Measurements from ENCODE around the gene SLC46A1. TPM values are rescaled to one million over a fixed set of nuclear protein-coding genes. Genes with fewer than 3 reads are reported as not detected.

SLC46A1 gene
- total and polyA plus RNA-seq, 2 experiments from 2014 or later = 3.3 to 12.5 TPM

- H3K4me1 Mint-ChIP-seq = peaks cover 21% of the 10 kb centered on the region
- H3K27ac Mint-ChIP-seq = no peak overlapping the region
- no peak overlapping the region for H3K4me3 Mint-ChIP-seq
- DNase-seq (ENCODE audit: low spot score) (no peak), ATAC-seq (no peak)
- H3K4me1 ChIP-seq (ENCODE audit: insufficient read depth) = peaks cover 9% of the 10 kb centered on the region; the same call in 1 of the 2 replicates
- H3K27ac ChIP-seq (ENCODE audit: low read depth) = no peak overlapping the region
- no peaks in the 10 kb centered on the region for H3K79me2 ChIP-seq (replicated peaks; ENCODE audit: insufficient read depth)
- no peak overlapping the region for H3K4me3 ChIP-seq
- H3K9me3 Mint-ChIP-seq = no peaks in the 10 kb centered on the region
- peaks cover 35% of the 10 kb centered on the region for H3K27me3 Mint-ChIP-seq (ENCODE audit: insufficient read depth, low read depth, poor library complexity)
- H4K20me1 ChIP-seq (replicated peaks; ENCODE audit: insufficient read depth) = peaks cover 10% of the 10 kb centered on the region; the same call in 1 of the 2 replicates
- H3K4me2 ChIP-seq = no peak overlapping the region
- H2AFZ ChIP-seq = no peak overlapping the region
- H3K36me3 ChIP-seq (ENCODE audit: insufficient read depth) = no peaks in the 10 kb centered on the region
- H3K9me2 ChIP-seq (ENCODE audit: insufficient read depth) = no peaks in the 10 kb centered on the region
- H3K27me3 ChIP-seq (ENCODE audit: insufficient read depth) = peaks cover 22% of the 10 kb centered on the region
- H3F3A ChIP-seq (replicated peaks; ENCODE audit: low read depth) = no peaks in the 10 kb centered on the region; the same call in 1 of the 2 replicates
- peak in 1 of 2 experiments; percentile 39; a peak in 2 of 4 replicates for TF ChIP-seq CTCF (conservative IDR thresholded peaks at IDR 0.05; ENCODE audit: low read depth in 2 of 2)
- no peak for TF ChIP-seq STAT1 (IDR thresholded peaks at IDR 0.05; ENCODE audit: unreplicated experiment)
- H3K36me3 Mint-ChIP-seq (ENCODE audit: low read depth) = no peaks in the 10 kb centered on the region
Measured at GRCh38 chr17:28369684-28370034, 36.4 kb downstream of the SLC46A1 start.

GRCh38 chr17:28368915-28369683, 36.9 kb downstream of the SLC46A1 start:
- H3K27ac Mint-ChIP-seq = no peak overlapping the region
- H3K4me1 Mint-ChIP-seq = peaks cover 21% of the 10 kb centered on the region

More at GRCh38 chr17:28368915-28369683, 36.9 kb downstream of the SLC46A1 start:
- Histone ChIP-seq H3K36me3 (ENCODE audit: insufficient read depth) (no peaks in the 10 kb centered on the region), H4K20me1 (replicated peaks; ENCODE audit: insufficient read depth) (peaks cover 10% of the 10 kb centered on the region; the same call in 1 of the 2 replicates), H3K79me2 (replicated peaks; ENCODE audit: insufficient read depth) (no peaks in the 10 kb centered on the region), H3K4me2 (no peak overlapping the region), H3K9me2 (ENCODE audit: insufficient read depth) (no peaks in the 10 kb centered on the region), H3K4me1 (ENCODE audit: insufficient read depth) (peaks cover 9% of the 10 kb centered on the region; the same call in 1 of the 2 replicates), H2AFZ (no peak overlapping the region), H3K4me3 (no peak overlapping the region), H3K27me3 (ENCODE audit: insufficient read depth) (peaks cover 18% of the 10 kb centered on the region), H3K27ac (ENCODE audit: low read depth) (no peak overlapping the region), H3F3A (replicated peaks; ENCODE audit: low read depth) (no peaks in the 10 kb centered on the region; the same call in 1 of the 2 replicates)
- TF ChIP-seq, protein P1, sequence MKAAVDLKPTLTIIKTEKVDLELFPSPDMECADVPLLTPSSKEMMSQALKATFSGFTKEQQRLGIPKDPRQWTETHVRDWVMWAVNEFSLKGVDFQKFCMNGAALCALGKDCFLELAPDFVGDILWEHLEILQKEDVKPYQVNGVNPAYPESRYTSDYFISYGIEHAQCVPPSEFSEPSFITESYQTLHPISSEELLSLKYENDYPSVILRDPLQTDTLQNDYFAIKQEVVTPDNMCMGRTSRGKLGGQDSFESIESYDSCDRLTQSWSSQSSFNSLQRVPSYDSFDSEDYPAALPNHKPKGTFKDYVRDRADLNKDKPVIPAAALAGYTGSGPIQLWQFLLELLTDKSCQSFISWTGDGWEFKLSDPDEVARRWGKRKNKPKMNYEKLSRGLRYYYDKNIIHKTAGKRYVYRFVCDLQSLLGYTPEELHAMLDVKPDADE (IDR thresholded peaks at IDR 0.05) = no peak
- TF ChIP-seq ZNF462 (CRISPR knock-in tag; IDR thresholded peaks at IDR 0.05) (no peak), ZNF114 (CRISPR knock-in tag; IDR thresholded peaks at IDR 0.05) (no peak), STAT1 (IDR thresholded peaks at IDR 0.05; ENCODE audit: unreplicated experiment) (no peak), ZNF331 (CRISPR knock-in tag; IDR thresholded peaks at IDR 0.05; ENCODE audit: low read depth) (no peak), CREB1 (CRISPR knock-in tag; IDR thresholded peaks at IDR 0.05; ENCODE audit: low read depth) (no peak)
- H3K9me3 Mint-ChIP-seq = no peaks in the 10 kb centered on the region
- no peaks in the 10 kb centered on the region for H3K36me3 Mint-ChIP-seq (ENCODE audit: low read depth)
- DNase-seq (ENCODE audit: low spot score) = no peak
- no peak for ATAC-seq
- H3K27me3 Mint-ChIP-seq (ENCODE audit: insufficient read depth, low read depth, poor library complexity) = peaks cover 33% of the 10 kb centered on the region
- H3K4me3 Mint-ChIP-seq = no peak overlapping the region

Measured in GM23338 (cell line).